CD14-positive monocyte (primary cell): ENCODE results near the gene IYD. TPM values are rescaled to one million over a fixed set of nuclear protein-coding genes. Genes with fewer than 3 reads are reported as not detected.

Experiments
- DNase-seq, 3 donors: peaks; one replicate each; pipeline ENCODE4 v3.0.0-alpha.2; 2011 to 2022
- H2AFZ ChIP-seq: 2 replicates; pipeline ENCODE4 v1.6.0; 2012; ENCODE audit warnings: mild to moderate bottlenecking, low read depth, low read length, inconsistent platforms; ENCODE audit not compliant: insufficient read depth, poor library complexity, severe bottlenecking
- H3K27ac ChIP-seq, 2 donors: 1 replicate in 1 of 2; 2 replicates in 1 of 2; pipeline ENCODE4 v1.5.1; 2012 to 2013; ENCODE audit warnings: low read length in 2 of 2, control low read depth in 1 of 2, inconsistent platforms in 1 of 2, low read depth in 1 of 2, mild to moderate bottlenecking in 1 of 2
- H3K27me3 ChIP-seq, 2 donors: one replicate each; pipeline versions ENCODE4 v1.6.0 to v1.6.1; 2011 to 2013; ENCODE audit warnings: low read length in 2 of 2; ENCODE audit not compliant: control insufficient read depth in 2 of 2, insufficient read depth in 2 of 2
- H3K36me3 ChIP-seq, 2 donors: replicated peaks in 1 of 2; 1 replicate in 1 of 2; 2 replicates in 1 of 2; pipeline versions ENCODE4 v1.5.1 to v1.6.1; 2012 to 2013; ENCODE audit warnings: low read length in 2 of 2, control low read depth in 1 of 2, inconsistent platforms in 1 of 2, mild to moderate bottlenecking in 1 of 2; ENCODE audit not compliant: insufficient read depth in 2 of 2, control insufficient read depth in 1 of 2
- H3K4me1 ChIP-seq, 2 donors: 1 replicate in 1 of 2; 2 replicates in 1 of 2; pipeline versions ENCODE4 v1.5.1 to v1.6.1; 2012 to 2013; ENCODE audit warnings: low read length in 2 of 2, control low read depth in 1 of 2, inconsistent platforms in 1 of 2, mild to moderate bottlenecking in 1 of 2, moderate library complexity in 1 of 2; ENCODE audit not compliant: insufficient read depth in 2 of 2, control insufficient read depth in 1 of 2
- H3K4me2 ChIP-seq: replicated peaks from 2 replicates; pipeline ENCODE3; 2012; ENCODE audit warnings: low read length, moderate library complexity, mild to moderate bottlenecking; ENCODE audit not compliant: poor library complexity, severe bottlenecking; ENCODE audit errors: extremely low read depth
- H3K4me3 ChIP-seq, 3 experiments: fragments of 200-600 bp in 1 of 3; sonication (generic) in 1 of 3; replicated peaks in 1 of 3; 1 replicate in 2 of 3; 2 replicates in 1 of 3; pipeline ENCODE4 v1.5.1; 2011 to 2013; ENCODE audit warnings: low read length in 3 of 3, mild to moderate bottlenecking in 3 of 3, control low read depth in 2 of 3, low read depth in 2 of 3, inconsistent platforms in 1 of 3, moderate library complexity in 1 of 3
- H3K79me2 ChIP-seq: 2 replicates; pipeline ENCODE4 v1.6.0; 2012; ENCODE audit warnings: mild to moderate bottlenecking, control low read depth, inconsistent platforms, low read length, moderate library complexity; ENCODE audit not compliant: insufficient read depth
- H3K9ac ChIP-seq: 2 replicates; pipeline ENCODE4 v1.6.0; 2017; ENCODE audit warnings: low read length, mild to moderate bottlenecking; ENCODE audit not compliant: insufficient read depth, poor library complexity, severe bottlenecking
- H3K9me3 ChIP-seq, 2 donors: replicated peaks in 1 of 2; 1 replicate in 1 of 2; 2 replicates in 1 of 2; pipeline versions ENCODE4 v1.5.1 to v1.6.1; 2012 to 2013; ENCODE audit warnings: low read length in 2 of 2, control low read depth in 1 of 2; ENCODE audit not compliant: control insufficient read depth in 1 of 2, insufficient read depth in 1 of 2
- H4K20me1 ChIP-seq: 2 replicates; pipeline ENCODE4 v1.6.0; 2012; ENCODE audit warnings: mild to moderate bottlenecking, low read length, control low read depth, moderate library complexity; ENCODE audit not compliant: insufficient read depth
- H3K27ac Mint-ChIP-seq, 7 donors: one replicate each; pipeline ENCODE4 v1.8.0; 2020; ENCODE audit warnings: mild to moderate bottlenecking in 7 of 7, mixed read lengths in 7 of 7, moderate library complexity in 6 of 7, inconsistent platforms in 2 of 7
- H3K27me3 Mint-ChIP-seq, 3 donors: one replicate each; pipeline ENCODE4 v1.8.0; 2021 to 2022; ENCODE audit warnings: low read depth in 3 of 3, mild to moderate bottlenecking in 3 of 3, mixed read lengths in 3 of 3, moderate library complexity in 3 of 3, inconsistent platforms in 1 of 3
- H3K36me3 Mint-ChIP-seq, 2 donors: one replicate each; pipeline ENCODE4 v1.8.0; 2020; ENCODE audit warnings: mixed read lengths in 2 of 2, inconsistent platforms in 1 of 2, mild to moderate bottlenecking in 1 of 2
- H3K4me1 Mint-ChIP-seq: one replicate; pipeline ENCODE4 v1.8.0; 2020; ENCODE audit warnings: mild to moderate bottlenecking, mixed read lengths
- H3K4me3 Mint-ChIP-seq, 2 donors: one replicate each; pipeline ENCODE4 v1.8.0; 2020; ENCODE audit warnings: mild to moderate bottlenecking in 2 of 2, mixed read lengths in 2 of 2, moderate library complexity in 1 of 2
- H3K9me3 Mint-ChIP-seq, 7 donors: one replicate each; pipeline ENCODE4 v1.8.0; 2020 to 2022; ENCODE audit warnings: mixed read lengths in 7 of 7, mild to moderate bottlenecking in 6 of 7, moderate library complexity in 6 of 7, inconsistent platforms in 2 of 7
- CTCF ChIP-seq: fragments of 200-600 bp; IDR thresholded peaks from one replicate; pipeline ENCODE4 v1.8.0; 2022; ENCODE audit warnings: antibody characterized with exemption, mild to moderate bottlenecking
- WGBS: methylation state at CpG from one replicate; pipeline ENCODE4 v1.1.5; 2013; ENCODE audit warnings: missing lambda C conversion rate; ENCODE audit not compliant: insufficient coverage; 5-methylcytosine and 5-hydroxymethylcytosine counted together
- intact Hi-C, 2 donors: fragments of 100-400 bp; cut with micrococcal nuclease; formaldehyde crosslinking; loops; one replicate each; pipeline versions ENCODE4 v1.15.0 to v1.15.1; 2023
- polyA plus RNA-seq, 3 donors: library from polyadenylated mRNA; depleted of rRNA in 1 of 3; unstranded in 2 of 3; stranded (reverse) in 1 of 3; fragments of 300-500 nt in 2 of 3; fragments of >200 nt in 1 of 3; fragmentation: Illumina TruSeq in 2 of 3; gene quantifications; 1 replicate in 2 of 3; 2 replicates in 1 of 3; pipeline ENCODE4 v1.2.3, GENCODE V29; 2012 to 2021

Gene IYD
- polyA plus RNA-seq, 3 donors, result not detected

GRCh38 chr6:150320442-150320841 is 48.4 kb upstream of the IYD start:
- Histone ChIP-seq H3K9me3 (peaks cover 0 to 2% of the 10 kb centered on the region in 2 donors), H3K4me1 (no peaks in the 10 kb centered on the region), H3K4me2 (no peak overlapping the region), H2AFZ (no peak overlapping the region), H3K9ac (no peak overlapping the region), H3K27ac (no peak overlapping the region), H3K36me3 (no peaks in the 10 kb centered on the region), H3K27me3 (no peaks in the 10 kb centered on the region), H4K20me1 (no peaks in the 10 kb centered on the region), H3K4me3 (no peak overlapping the region), H3K79me2 (no peaks in the 10 kb centered on the region)
- intact Hi-C loops, result no loop called here
- Mint-ChIP-seq H3K36me3 (no peaks in the 10 kb centered on the region), H3K4me1 (no peaks in the 10 kb centered on the region), H3K27ac (no peak overlapping the region), H3K27me3 (peaks cover 2 to 17% (median 7%) of the 10 kb centered on the region in 3 donors), H3K9me3 (peaks cover 0 to 3% (median 0%) of the 10 kb centered on the region in 7 donors), H3K4me3 (no peak overlapping the region)
- no peak for TF ChIP-seq CTCF
- 95% methylated on average over 5 of the region's 9 CpGs for WGBS
- DNase-seq, result no peak

GRCh38 chr6:150322466-150322871 is 46.3 kb upstream of the IYD start:
- Histone ChIP-seq H2AFZ (no peak overlapping the region), H3K4me2 (no peak overlapping the region), H3K9me3 (no peaks in the 10 kb centered on the region), H3K4me3 (no peak overlapping the region), H3K27ac (no peak overlapping the region), H4K20me1 (no peaks in the 10 kb centered on the region), H3K79me2 (no peaks in the 10 kb centered on the region), H3K36me3 (no peaks in the 10 kb centered on the region), H3K9ac (no peak overlapping the region), H3K27me3 (no peaks in the 10 kb centered on the region), H3K4me1 (no peaks in the 10 kb centered on the region)
- TF ChIP-seq CTCF, result no peak
- Mint-ChIP-seq H3K27me3 (peaks cover 4 to 12% (median 7%) of the 10 kb centered on the region in 3 donors), H3K4me3 (no peak overlapping the region), H3K27ac (no peak overlapping the region), H3K4me1 (no peaks in the 10 kb centered on the region), H3K36me3 (no peaks in the 10 kb centered on the region), H3K9me3 (no peaks in the 10 kb centered on the region)
- no peak for DNase-seq
- 59% methylated on average over 3 of the region's 6 CpGs for WGBS
- intact Hi-C loops, result no loop called here
